HFFc6 (cell line): ENCODE data around the gene ZFYVE28. TPM values are rescaled to one million over a fixed set of nuclear protein-coding genes. Genes with fewer than 3 reads are reported as not detected.

Experiments used
- DNase-seq: peaks from one replicate; pipeline ENCODE4 v3.0.0-alpha.2; 2018
- H3K27ac Mint-ChIP-seq: 2 replicates; pipeline ENCODE4 v1.8.0; 2020; ENCODE audit warnings: mild to moderate bottlenecking, mixed read lengths
- H3K27me3 Mint-ChIP-seq: 2 replicates; pipeline ENCODE4 v1.8.0; 2021; ENCODE audit warnings: mild to moderate bottlenecking, moderate library complexity, mixed read lengths; ENCODE audit not compliant: insufficient read depth
- H3K36me3 Mint-ChIP-seq: 2 replicates; pipeline ENCODE4 v1.8.0; 2021; ENCODE audit warnings: low read depth, mixed read lengths
- H3K4me1 Mint-ChIP-seq: 2 replicates; pipeline ENCODE4 v1.8.0; 2020; ENCODE audit warnings: low read depth, mixed read lengths
- H3K4me3 Mint-ChIP-seq: 2 replicates; pipeline ENCODE4 v1.8.0; 2020; ENCODE audit warnings: mild to moderate bottlenecking, moderate library complexity, mixed read lengths
- H3K9me3 Mint-ChIP-seq: 2 replicates; pipeline ENCODE4 v1.8.0; 2020; ENCODE audit warnings: mild to moderate bottlenecking, mixed read lengths
- total RNA-seq, 6 experiments: library from RNA; stranded (reverse); fragmentation: NEBNext Ultra II Directional; extraction: Animal tissue kit (Norgen Biotek cat#: 25700); gene quantifications; 2 replicates in 1 of 6; 3 replicates in 5 of 6; pipeline ENCODE4 v1.2.3, GENCODE V29; 2021
- TF ChIP-seq, protein P1 (sequence below): fragments of 200-600 bp; sonication (generic); IDR thresholded peaks from 2 replicates; pipeline ENCODE4 v1.5.0; 2021; ENCODE audit warnings: antibody characterized with exemption, mild to moderate bottlenecking

The ZFYVE28 gene
- total RNA-seq, 6 experiments from 2014 or later = 1.8 to 5.4 (median 2.2) TPM

DNA sequence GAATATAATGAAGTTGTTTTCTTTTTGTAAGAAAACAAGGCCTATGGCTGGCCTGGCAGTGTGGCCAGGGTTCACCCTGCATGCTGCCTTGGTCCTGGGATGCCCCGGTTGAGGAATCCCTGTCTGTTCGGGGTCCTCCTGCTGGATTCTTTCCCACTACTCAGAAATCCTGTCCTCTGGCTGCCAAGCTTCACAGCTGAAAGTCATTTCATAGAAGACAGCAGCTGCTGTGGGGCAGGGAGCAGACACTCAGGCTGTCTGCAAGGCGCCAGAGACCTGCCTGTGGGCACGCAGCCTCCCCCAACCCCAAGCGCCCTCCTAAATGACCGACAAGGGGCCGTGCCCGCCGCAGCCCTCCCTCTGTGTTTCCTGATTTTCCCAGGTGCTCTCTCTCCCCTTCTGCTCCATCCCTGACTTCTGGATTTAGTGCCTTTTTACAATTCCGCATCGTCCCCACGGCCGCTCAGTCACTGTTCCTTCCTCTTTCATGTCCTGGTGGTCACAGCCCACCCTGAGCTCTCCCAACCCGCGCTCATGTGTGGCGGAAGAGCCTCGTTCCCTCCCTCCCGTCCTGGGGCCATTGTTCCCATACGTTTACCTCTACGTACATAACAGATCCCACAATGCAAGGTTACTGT, 27.5 kb downstream of the ZFYVE28 start:
- H3K27me3 Mint-ChIP-seq = peaks cover 48% of the 10 kb centered on the region
- TF ChIP-seq, protein P1, sequence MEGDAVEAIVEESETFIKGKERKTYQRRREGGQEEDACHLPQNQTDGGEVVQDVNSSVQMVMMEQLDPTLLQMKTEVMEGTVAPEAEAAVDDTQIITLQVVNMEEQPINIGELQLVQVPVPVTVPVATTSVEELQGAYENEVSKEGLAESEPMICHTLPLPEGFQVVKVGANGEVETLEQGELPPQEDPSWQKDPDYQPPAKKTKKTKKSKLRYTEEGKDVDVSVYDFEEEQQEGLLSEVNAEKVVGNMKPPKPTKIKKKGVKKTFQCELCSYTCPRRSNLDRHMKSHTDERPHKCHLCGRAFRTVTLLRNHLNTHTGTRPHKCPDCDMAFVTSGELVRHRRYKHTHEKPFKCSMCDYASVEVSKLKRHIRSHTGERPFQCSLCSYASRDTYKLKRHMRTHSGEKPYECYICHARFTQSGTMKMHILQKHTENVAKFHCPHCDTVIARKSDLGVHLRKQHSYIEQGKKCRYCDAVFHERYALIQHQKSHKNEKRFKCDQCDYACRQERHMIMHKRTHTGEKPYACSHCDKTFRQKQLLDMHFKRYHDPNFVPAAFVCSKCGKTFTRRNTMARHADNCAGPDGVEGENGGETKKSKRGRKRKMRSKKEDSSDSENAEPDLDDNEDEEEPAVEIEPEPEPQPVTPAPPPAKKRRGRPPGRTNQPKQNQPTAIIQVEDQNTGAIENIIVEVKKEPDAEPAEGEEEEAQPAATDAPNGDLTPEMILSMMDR = no peak
- H3K9me3 Mint-ChIP-seq = no peaks in the 10 kb centered on the region
- no peak overlapping the region for H3K4me3 Mint-ChIP-seq
- peaks cover 26% of the 10 kb centered on the region for H3K4me1 Mint-ChIP-seq
- no peak overlapping the region for H3K27ac Mint-ChIP-seq
- H3K36me3 Mint-ChIP-seq = no peaks in the 10 kb centered on the region
- DNase-seq = no peak

DNA sequence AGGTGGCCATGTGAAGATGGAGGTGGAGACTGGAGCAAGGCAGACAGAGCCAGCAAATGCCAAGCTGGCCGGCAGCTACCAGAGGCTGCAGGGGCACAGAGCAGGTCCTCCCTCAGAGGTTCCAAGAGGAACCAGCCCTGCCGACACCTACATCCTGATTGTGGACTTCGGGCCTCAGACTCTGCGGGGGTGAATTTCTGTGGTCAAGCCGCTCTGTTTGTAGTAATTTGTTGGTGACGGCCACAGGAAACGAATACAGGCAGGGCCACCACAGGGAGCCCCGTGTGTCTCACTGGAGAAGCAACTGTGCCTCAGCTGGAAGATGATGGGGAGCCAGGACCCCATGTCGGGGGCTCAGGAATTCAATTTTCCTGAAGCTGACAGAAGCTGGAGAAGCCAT, 28.3 kb downstream of the ZFYVE28 start:
- H3K4me1 Mint-ChIP-seq = peaks cover 23% of the 10 kb centered on the region
- no peak for DNase-seq
- H3K27me3 Mint-ChIP-seq = peaks cover 53% of the 10 kb centered on the region
- no peak overlapping the region for H3K27ac Mint-ChIP-seq
- H3K4me3 Mint-ChIP-seq = no peak overlapping the region
- TF ChIP-seq, protein P1 = no peak
- H3K36me3 Mint-ChIP-seq = no peaks in the 10 kb centered on the region
- H3K9me3 Mint-ChIP-seq = no peaks in the 10 kb centered on the region

DNA sequence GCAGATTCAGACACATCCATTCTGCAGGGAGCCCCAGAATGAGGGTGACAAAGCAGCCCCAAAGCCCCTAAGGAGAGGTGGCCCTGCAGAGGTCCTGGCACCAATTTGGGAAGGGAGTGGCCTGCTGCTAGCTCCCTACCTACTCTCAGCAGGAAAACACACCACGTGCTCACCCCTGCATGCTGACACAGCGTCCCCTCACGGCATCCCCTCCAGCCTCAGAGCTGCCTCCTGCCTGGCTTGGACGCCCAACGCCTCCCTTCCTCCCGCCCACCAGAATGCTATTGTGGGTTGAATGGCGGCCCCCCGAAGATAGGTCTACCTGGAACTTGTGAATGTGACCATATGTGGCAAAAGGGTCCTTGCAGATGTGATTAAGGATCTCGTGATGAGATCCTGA, 28.8 kb downstream of the ZFYVE28 start:
- TF ChIP-seq, protein P1 = no peak
- Mint-ChIP-seq H3K36me3 (no peaks in the 10 kb centered on the region), H3K27me3 (peaks cover 52% of the 10 kb centered on the region), H3K4me3 (no peak overlapping the region), H3K4me1 (peaks cover 18% of the 10 kb centered on the region), H3K9me3 (no peaks in the 10 kb centered on the region), H3K27ac (no peak overlapping the region)
- DNase-seq = no peak

DNA sequence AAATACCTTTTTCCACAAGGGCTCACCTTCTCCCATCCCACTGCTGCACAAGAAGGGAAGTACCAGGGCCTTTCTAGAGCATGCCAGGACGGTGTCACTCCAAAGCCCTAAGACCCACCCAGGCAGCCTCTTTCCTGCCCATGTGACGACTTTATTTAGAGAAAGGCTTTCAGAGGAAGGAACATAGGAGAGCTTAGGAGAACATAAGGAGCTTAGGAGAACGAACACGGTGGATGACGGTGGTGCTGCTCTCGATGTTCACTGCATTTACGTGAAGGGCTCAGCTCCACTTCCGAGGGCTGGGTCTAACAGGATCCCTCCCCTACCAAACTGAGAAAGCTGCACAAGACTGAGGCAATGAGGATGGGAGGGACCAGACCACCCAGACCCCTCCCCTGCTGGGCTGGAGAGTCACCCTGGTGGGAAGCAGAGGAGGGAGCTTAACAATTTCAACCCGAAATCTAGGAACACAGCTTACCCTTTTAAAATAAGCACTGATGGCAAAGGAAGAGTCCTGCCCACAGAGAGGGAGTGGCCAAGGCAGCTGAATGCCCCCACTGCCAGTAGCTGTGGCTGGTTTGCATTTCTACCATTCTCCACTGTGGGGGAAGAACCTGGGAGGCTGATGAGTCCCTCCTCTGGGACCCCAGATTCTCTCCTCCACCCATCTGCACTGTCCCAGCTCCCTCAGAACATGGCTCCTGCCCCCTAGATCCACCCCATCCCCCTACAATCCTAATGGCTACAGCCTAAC, 29.8 kb downstream of the ZFYVE28 start:
- Mint-ChIP-seq H3K27ac (no peak overlapping the region), H3K36me3 (no peaks in the 10 kb centered on the region), H3K9me3 (no peaks in the 10 kb centered on the region), H3K4me3 (no peak overlapping the region), H3K27me3 (peaks cover 56% of the 10 kb centered on the region), H3K4me1 (peaks cover 9% of the 10 kb centered on the region)
- TF ChIP-seq, protein P1 = no peak
- no peak for DNase-seq

DNA sequence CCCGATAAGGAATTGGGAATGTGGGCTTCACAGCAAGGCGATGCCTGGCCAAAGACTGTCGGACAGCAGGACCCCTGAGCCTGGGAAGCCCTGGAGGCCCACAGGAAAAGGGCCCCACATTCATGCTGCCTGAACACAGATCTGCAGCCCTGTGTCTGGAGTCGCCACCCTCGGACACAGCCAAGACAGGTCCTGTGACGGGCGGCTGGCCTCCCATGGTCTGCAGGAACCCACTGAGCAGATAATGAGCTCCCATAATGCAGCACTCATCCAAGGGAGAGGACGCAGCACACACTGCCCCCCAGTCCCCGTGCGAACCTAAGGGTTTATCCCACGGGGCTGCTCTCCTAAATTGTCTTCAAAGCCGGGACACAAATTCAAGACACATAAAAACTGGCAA, 30.6 kb downstream of the ZFYVE28 start:
- H3K9me3 Mint-ChIP-seq = no peaks in the 10 kb centered on the region
- no peaks in the 10 kb centered on the region for H3K36me3 Mint-ChIP-seq
- H3K4me3 Mint-ChIP-seq = no peak overlapping the region
- peaks cover 6% of the 10 kb centered on the region for H3K4me1 Mint-ChIP-seq
- peaks cover 61% of the 10 kb centered on the region for H3K27me3 Mint-ChIP-seq
- no peak for DNase-seq
- TF ChIP-seq, protein P1 = no peak
- no peak overlapping the region for H3K27ac Mint-ChIP-seq
